NK-92 (cell line): Measurements from ENCODE around the gene CKLF.
"Not testable (repeated sequence)": the region's sequence is repeated elsewhere in the genome, so short reads cannot be mapped to it uniquely, and the experiment has no call there.

Source experiments
- DNase-seq: peaks from one replicate; lab custom pipeline; 2025; ENCODE audit not compliant: unreplicated experiment; lab: John Stamatoyannopoulos, UW

The CKLF gene

GRCh38 chr16:66552286-66553177, at the start of gene CKLF:
TSS of gene CKLF (plus strand) at chr16:66552576. CDS start at chr16:66552716, 140 bp downstream.
- peak; percentile 60 for DNase-seq

- DNase-seq = no peak
These were observed 49.3 kb upstream of the CKLF start for GRCh38 chr16:66503030-66503429.

- no peak for DNase-seq
These were observed 48.8 kb upstream of the CKLF start for GRCh38 chr16:66503612-66504011.

GRCh38 chr16:66507731-66508239, 44.6 kb upstream of the CKLF start:
- DNase-seq = no peak

GRCh38 chr16:66508248-66508913, 44.0 kb upstream of the CKLF start:
- no peak for DNase-seq

- DNase-seq = no peak
These were observed 43.4 kb upstream of the CKLF start for GRCh38 chr16:66508914-66509496.

- no peak for DNase-seq
These were observed 42.8 kb upstream of the CKLF start for GRCh38 chr16:66509576-66509975.

GRCh38 chr16:66510298-66510697, 42.1 kb upstream of the CKLF start:
- DNase-seq = no peak

- DNase-seq = no peak
These were observed 41.4 kb upstream of the CKLF start for GRCh38 chr16:66510711-66511601.

- peak; percentile 61 for DNase-seq
These were observed 40.6 kb upstream of the CKLF start for GRCh38 chr16:66511602-66512271.

- DNase-seq = no peak
These were observed 39.9 kb upstream of the CKLF start for GRCh38 chr16:66512272-66513110.

GRCh38 chr16:66513111-66513723, 39.2 kb upstream of the CKLF start:
- no peak for DNase-seq

- not testable (repeated sequence) for DNase-seq
These were observed 38.0 kb upstream of the CKLF start for GRCh38 chr16:66514391-66514790.

GRCh38 chr16:66514980-66515595, 37.3 kb upstream of the CKLF start:
- not testable (repeated sequence) for DNase-seq

- no peak for DNase-seq
These were observed 36.5 kb upstream of the CKLF start for GRCh38 chr16:66515596-66516508.

- no peak for DNase-seq
These were observed 35.9 kb upstream of the CKLF start for GRCh38 chr16:66516509-66516807.

- no peak for DNase-seq
These were observed 35.4 kb upstream of the CKLF start for GRCh38 chr16:66516808-66517585.
